Neuronal stem cell (in vitro differentiated cells): ENCODE results near the gene CEACAM1.
"Not testable (repeated sequence)": the region's sequence is repeated elsewhere in the genome, so short reads cannot be mapped to it uniquely, and the experiment has no call there.

Experiments
- DNase-seq: peaks from one replicate; pipeline ENCODE4 v3.0.0-alpha.2; 2013; ENCODE audit warnings: low spot score
- H2AFZ ChIP-seq: one replicate; pipeline ENCODE4 v1.6.1; 2013; ENCODE audit warnings: mild to moderate bottlenecking, low read length, inconsistent platforms
- H2AK5ac ChIP-seq: 2 replicates; pipeline ENCODE4 v1.6.1; 2013; ENCODE audit warnings: low read depth, mild to moderate bottlenecking, inconsistent platforms, low read length, moderate library complexity, mixed read lengths
- H2BK120ac ChIP-seq: 2 replicates; pipeline ENCODE4 v1.6.1; 2013; ENCODE audit warnings: low read depth, mild to moderate bottlenecking, inconsistent platforms, low read length, moderate library complexity, mixed read lengths
- H2BK12ac ChIP-seq: one replicate; pipeline ENCODE4 v1.6.1; 2013; ENCODE audit warnings: low read length, inconsistent platforms
- H2BK15ac ChIP-seq: 2 replicates; pipeline ENCODE4 v1.6.1; 2013; ENCODE audit warnings: mild to moderate bottlenecking, low read length, inconsistent platforms, mixed read lengths
- H2BK5ac ChIP-seq: one replicate; pipeline ENCODE4 v1.6.1; 2013; ENCODE audit warnings: inconsistent platforms, mild to moderate bottlenecking, low read length, moderate library complexity
- H3K14ac ChIP-seq: one replicate; pipeline ENCODE4 v1.6.1; 2013; ENCODE audit warnings: low read length, inconsistent platforms
- H3K18ac ChIP-seq: 2 replicates; pipeline ENCODE4 v1.6.1; 2013; ENCODE audit warnings: low read length, inconsistent platforms
- H3K23ac ChIP-seq: 2 replicates; pipeline ENCODE4 v1.6.1; 2013; ENCODE audit warnings: low read depth, mild to moderate bottlenecking, mixed read lengths, low read length, inconsistent platforms; ENCODE audit not compliant: poor library complexity
- H3K27ac ChIP-seq: replicated peaks from 3 replicates; pipeline ENCODE4 v1.5.1; 2013; ENCODE audit warnings: low read length, inconsistent platforms
- H3K27me3 ChIP-seq, 3 experiments: 2 replicates each; pipeline ENCODE4 v1.6.1; 2013; ENCODE audit warnings: low read length in 3 of 3, mild to moderate bottlenecking in 2 of 3, inconsistent platforms in 1 of 3, low read depth in 1 of 3, mixed read lengths in 1 of 3, moderate library complexity in 1 of 3; ENCODE audit not compliant: control insufficient read depth in 3 of 3, insufficient read depth in 3 of 3
- H3K36me3 ChIP-seq, 2 donors: replicated peaks in 1 of 2; 2 replicates each; pipeline ENCODE4 v1.6.1; 2013; ENCODE audit warnings: low read length in 2 of 2; ENCODE audit not compliant: control insufficient read depth in 2 of 2, insufficient read depth in 2 of 2
- H3K4ac ChIP-seq: 2 replicates; pipeline ENCODE4 v1.6.1; 2013; ENCODE audit warnings: inconsistent platforms, mild to moderate bottlenecking, low read length, moderate library complexity
- H3K4me1 ChIP-seq, 2 donors: 1 replicate in 1 of 2; 2 replicates in 1 of 2; pipeline ENCODE4 v1.6.1; 2013; ENCODE audit warnings: low read length in 2 of 2, low read depth in 1 of 2; ENCODE audit not compliant: control insufficient read depth in 2 of 2, insufficient read depth in 1 of 2
- H3K4me2 ChIP-seq: one replicate; pipeline ENCODE4 v1.6.1; 2013; ENCODE audit warnings: mild to moderate bottlenecking, low read length, inconsistent platforms; ENCODE audit not compliant: insufficient read depth, poor library complexity, severe bottlenecking
- H3K4me3 ChIP-seq, 2 donors: 2 replicates each; pipeline ENCODE4 v1.5.1; 2013; ENCODE audit warnings: low read length in 2 of 2, mild to moderate bottlenecking in 2 of 2, inconsistent platforms in 1 of 2, moderate library complexity in 1 of 2
- H3K79me1 ChIP-seq: one replicate; pipeline ENCODE4 v1.6.1; 2013; ENCODE audit warnings: low read depth, mild to moderate bottlenecking, inconsistent platforms, low read length, moderate library complexity
- H3K9ac ChIP-seq: one replicate; pipeline ENCODE4 v1.6.1; 2013; ENCODE audit warnings: mild to moderate bottlenecking, low read depth, low read length, inconsistent platforms; ENCODE audit not compliant: poor library complexity
- H3K9me3 ChIP-seq, 2 donors: replicated peaks in 1 of 2; 2 replicates each; pipeline versions ENCODE3 to v1.6.1; 2013; ENCODE audit warnings: low read length in 2 of 2, mild to moderate bottlenecking in 2 of 2, inconsistent platforms in 1 of 2, low read depth in 1 of 2, mixed read lengths in 1 of 2, moderate library complexity in 1 of 2; ENCODE audit not compliant: control insufficient read depth in 2 of 2, insufficient read depth in 1 of 2
- H4K8ac ChIP-seq: one replicate; pipeline ENCODE4 v1.6.1; 2013; ENCODE audit warnings: low read depth, mild to moderate bottlenecking, inconsistent platforms, low read length, moderate library complexity
- H4K91ac ChIP-seq: one replicate; pipeline ENCODE4 v1.6.1; 2013; ENCODE audit warnings: low read length, low read depth, mild to moderate bottlenecking, inconsistent platforms; ENCODE audit not compliant: poor library complexity
- WGBS, 2 donors: extraction: QIAGEN DNeasy Blood & Tissue Kit; methylation state at CpG; one replicate each; pipeline ENCODE4 v1.1.7; 2013; ENCODE audit warnings: missing lambda C conversion rate in 2 of 2, mixed read lengths in 1 of 2; ENCODE audit not compliant: insufficient read length in 2 of 2, insufficient replicate concordance in 1 of 2; ENCODE audit errors: extremely low coverage in 2 of 2; 5-methylcytosine and 5-hydroxymethylcytosine counted together

The CEACAM1 gene

GRCh38 chr19:42553292-42554045 lies 25.2 kb upstream of the CEACAM1 start:
- H3K9ac ChIP-seq = no peak overlapping the region
- H2BK12ac ChIP-seq = no peak overlapping the region
- H3K4me2 ChIP-seq = no peak overlapping the region
- H3K4me1 ChIP-seq = peaks cover 0 to 2% of the 10 kb centered on the region in 2 donors
- H2BK120ac ChIP-seq = no peak overlapping the region
- no peak overlapping the region for H2BK5ac ChIP-seq
- H4K8ac ChIP-seq = no peak overlapping the region
- no peak for DNase-seq
- WGBS, 2 donors = no CpG with 5 or more reads among the region's 8 CpGs
- H3K4me3 ChIP-seq = no peak overlapping the region
- no peak overlapping the region for H3K14ac ChIP-seq
- H3K79me1 ChIP-seq = no peaks in the 10 kb centered on the region
- no peak overlapping the region for H3K4ac ChIP-seq
- H2AK5ac ChIP-seq = no peak overlapping the region
- H3K23ac ChIP-seq = no peak overlapping the region
- peaks cover 0 to 2% of the 10 kb centered on the region in 2 donors for H3K9me3 ChIP-seq
- no peak overlapping the region for H2AFZ ChIP-seq
- H3K18ac ChIP-seq = no peak overlapping the region
- no peak overlapping the region for H4K91ac ChIP-seq
- no peak overlapping the region for H2BK15ac ChIP-seq
- H3K27ac ChIP-seq = no peak overlapping the region
- no peaks in the 10 kb centered on the region for H3K36me3 ChIP-seq
- H3K27me3 ChIP-seq = no peaks in the 10 kb centered on the region

GRCh38 chr19:42552086-42553065 lies 24.1 kb upstream of the CEACAM1 start:
- H3K4me3 ChIP-seq = peak overlapping the region in 1 of 2 donors; percentile 44
- H3K4me1 ChIP-seq = peaks cover 0 to 2% of the 10 kb centered on the region in 2 donors
- H3K27ac ChIP-seq = no peak overlapping the region
- WGBS, 2 donors = no CpG with 5 or more reads among the region's 8 CpGs
- no peaks in the 10 kb centered on the region for H3K27me3 ChIP-seq
- H2BK120ac ChIP-seq = no peak overlapping the region
- H2BK5ac ChIP-seq = no peak overlapping the region
- H4K91ac ChIP-seq = no peak overlapping the region
- no peak for DNase-seq
- no peak overlapping the region for H2BK12ac ChIP-seq
- H3K9ac ChIP-seq = no peak overlapping the region
- no peaks in the 10 kb centered on the region for H3K36me3 ChIP-seq
- H2AFZ ChIP-seq = no peak overlapping the region
- no peak overlapping the region for H3K4ac ChIP-seq
- H2BK15ac ChIP-seq = no peak overlapping the region
- no peaks in the 10 kb centered on the region for H3K79me1 ChIP-seq
- H3K9me3 ChIP-seq = peaks cover 0 to 2% of the 10 kb centered on the region in 2 donors
- no peak overlapping the region for H3K18ac ChIP-seq
- no peak overlapping the region for H4K8ac ChIP-seq
- no peak overlapping the region for H3K4me2 ChIP-seq
- H2AK5ac ChIP-seq = no peak overlapping the region
- no peak overlapping the region for H3K23ac ChIP-seq
- no peak overlapping the region for H3K14ac ChIP-seq

- H3K23ac ChIP-seq, H3K4me1 ChIP-seq, H2BK120ac ChIP-seq, H3K4me3 ChIP-seq, H2BK5ac ChIP-seq, H3K14ac ChIP-seq, H3K27me3 ChIP-seq, H3K4ac ChIP-seq, H3K9me3 ChIP-seq, H3K4me2 ChIP-seq, H3K36me3 ChIP-seq, H2AK5ac ChIP-seq, H3K9ac ChIP-seq, H4K91ac ChIP-seq, H4K8ac ChIP-seq, H2AFZ ChIP-seq, H3K18ac ChIP-seq, H2BK12ac ChIP-seq, DNase-seq, H2BK15ac ChIP-seq, H3K79me1 ChIP-seq, H3K27ac ChIP-seq: not testable (repeated sequence)
- WGBS, 2 donors = no CpG with 5 or more reads among the region's 6 CpGs
These were observed 22.2 kb upstream of the CEACAM1 start for GRCh38 chr19:42550521-42550920.

GRCh38 chr19:42549067-42549466 lies 20.8 kb upstream of the CEACAM1 start:
- H4K8ac ChIP-seq, H3K23ac ChIP-seq, H4K91ac ChIP-seq, H3K4me2 ChIP-seq, H2BK5ac ChIP-seq, H3K9ac ChIP-seq, H3K18ac ChIP-seq, H2AFZ ChIP-seq, H3K4me1 ChIP-seq, H3K36me3 ChIP-seq, H2BK120ac ChIP-seq, H3K4ac ChIP-seq, H2AK5ac ChIP-seq, H3K14ac ChIP-seq, H2BK15ac ChIP-seq, H3K9me3 ChIP-seq, DNase-seq, H3K27me3 ChIP-seq, H3K79me1 ChIP-seq, H2BK12ac ChIP-seq, H3K27ac ChIP-seq, H3K4me3 ChIP-seq: not testable (repeated sequence)
- WGBS, 2 donors = no CpG with 5 or more reads among the region's 1 CpG
